MM.1S (cell line): ENCODE data around the gene ANKRD29.

Experiments used
- DNase-seq: peaks from one replicate; pipeline ENCODE4 v3.0.0-alpha.2; 2015
- H2AFZ ChIP-seq: fragments of 300-600 bp; sonication (generic); 2 replicates; pipeline ENCODE4 v1.6.0; 2016; ENCODE audit warnings: antibody characterized with exemption, low read length
- H3F3A ChIP-seq: fragments of 300-600 bp; sonication (generic); 2 replicates; pipeline ENCODE4 v1.6.1; 2016; ENCODE audit warnings: mild to moderate bottlenecking, antibody characterized with exemption, low read length, moderate library complexity, mixed read lengths; ENCODE audit not compliant: insufficient read depth
- H3K27ac ChIP-seq: fragments of 300-600 bp; sonication (generic); 2 replicates; pipeline ENCODE4 v1.5.1; 2016; ENCODE audit warnings: mild to moderate bottlenecking, low read length
- H3K27me3 ChIP-seq: fragments of 300-600 bp; sonication (generic); replicated peaks from 2 replicates; pipeline ENCODE4 v1.6.0; 2016; ENCODE audit warnings: low read length; ENCODE audit not compliant: insufficient read depth
- H3K36me3 ChIP-seq: fragments of 300-600 bp; sonication (generic); replicated peaks from 2 replicates; pipeline ENCODE4 v1.6.1; 2016; ENCODE audit warnings: mild to moderate bottlenecking, low read length, mixed read lengths; ENCODE audit not compliant: insufficient read depth
- H3K4me1 ChIP-seq: fragments of 300-600 bp; sonication (generic); 2 replicates; pipeline ENCODE4 v1.6.1; 2016; ENCODE audit warnings: low read length, mixed read lengths
- H3K4me2 ChIP-seq: fragments of 300-600 bp; sonication (generic); 2 replicates; pipeline ENCODE4 v1.6.0; 2016; ENCODE audit warnings: low read depth, low read length
- H3K4me3 ChIP-seq: fragments of 300-600 bp; sonication (generic); 2 replicates; pipeline ENCODE4 v1.5.1; 2016; ENCODE audit warnings: low read length, mixed read lengths
- H3K79me2 ChIP-seq: fragments of 300-600 bp; sonication (generic); 2 replicates; pipeline ENCODE4 v1.6.1; 2016; ENCODE audit warnings: mixed run types, low read length, mixed read lengths
- H3K9ac ChIP-seq: fragments of 300-600 bp; sonication (generic); 2 replicates; pipeline ENCODE4 v1.6.1; 2016; ENCODE audit warnings: low read length, mixed read lengths
- H3K9me2 ChIP-seq: fragments of 300-600 bp; sonication (generic); replicated peaks from 2 replicates; pipeline ENCODE4 v1.6.1; 2016; ENCODE audit warnings: mild to moderate bottlenecking, low read length, mixed read lengths; ENCODE audit not compliant: insufficient read depth
- H3K9me3 ChIP-seq: fragments of 300-600 bp; sonication (generic); replicated peaks from 2 replicates; pipeline ENCODE4 v1.6.1; 2016; ENCODE audit warnings: mild to moderate bottlenecking, low read length, mixed read lengths; ENCODE audit not compliant: insufficient read depth
- H4K20me1 ChIP-seq: fragments of 300-600 bp; sonication (generic); 2 replicates; pipeline ENCODE4 v1.6.1; 2016; ENCODE audit warnings: mild to moderate bottlenecking, low read length, moderate library complexity, mixed read lengths; ENCODE audit not compliant: insufficient read depth
- CTCF ChIP-seq: fragments of 300-600 bp; sonication (generic); IDR thresholded peaks from 2 replicates; pipeline ENCODE4 v1.5.1; 2016; ENCODE audit warnings: antibody characterized with exemption, low read length, mixed read lengths
- EZH2 ChIP-seq: fragments of 300-600 bp; sonication (generic); optimal IDR thresholded peaks from 2 replicates; pipeline ENCODE3; 2017; ENCODE audit warnings: low read depth, mild to moderate bottlenecking, antibody characterized with exemption, low read length, mixed read lengths
- EZH2phosphoT487 ChIP-seq: fragments of 300-600 bp; sonication (generic); IDR thresholded peaks from 2 replicates; pipeline ENCODE4 v1.6.1; 2018; ENCODE audit warnings: antibody characterized with exemption, low read length

Gene ANKRD29

DNA sequence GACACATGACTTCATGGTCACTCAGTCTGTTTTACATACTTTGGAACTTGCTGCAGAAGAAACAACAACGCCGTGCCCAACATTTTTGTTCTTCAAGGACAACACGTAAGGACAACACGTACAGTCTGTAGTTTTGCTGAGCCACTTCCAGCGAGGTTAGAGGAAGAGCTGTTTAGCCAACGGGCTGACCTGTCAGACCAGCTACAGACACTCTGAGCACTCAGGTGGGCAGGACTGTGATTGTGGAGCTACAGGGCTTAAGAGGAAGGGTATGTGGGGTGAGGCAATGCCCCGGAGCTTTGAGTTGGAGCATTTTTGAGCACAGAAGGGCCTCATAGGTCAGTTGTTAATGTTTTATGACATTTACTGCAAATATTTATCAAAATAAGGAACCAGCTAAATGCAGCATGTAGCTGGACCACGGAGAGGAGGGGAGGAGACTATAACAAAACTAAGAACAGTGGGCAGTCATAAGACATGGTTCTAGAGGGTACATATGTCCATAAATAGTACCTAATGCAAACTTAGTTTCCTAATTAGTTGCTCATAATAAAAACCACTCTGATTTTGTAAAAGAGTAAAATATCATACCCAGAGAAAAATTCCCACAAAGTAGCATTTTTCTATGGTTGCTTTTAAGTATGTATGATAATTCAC lies 50.1 kb downstream of the ANKRD29 start:
- no peak overlapping the region for H3K27ac ChIP-seq
- TF ChIP-seq EZH2: no peak
- no peak for TF ChIP-seq EZH2phosphoT487
- no peak for TF ChIP-seq CTCF
- H3K4me1 ChIP-seq: 0 out of 2 replicates have a peak, but pooled peaks cover 6% of the 10 kb centered on the region
- H3K27me3 ChIP-seq: no peaks in the 10 kb centered on the region
- no peak overlapping the region for H3K4me3 ChIP-seq
- no peak for DNase-seq
- no peaks in the 10 kb centered on the region for H4K20me1 ChIP-seq
- no peaks in the 10 kb centered on the region for H3K36me3 ChIP-seq
- no peaks in the 10 kb centered on the region for H3K9me3 ChIP-seq
- no peaks in the 10 kb centered on the region for H3K9me2 ChIP-seq
- no peak overlapping the region for H2AFZ ChIP-seq
- no peaks in the 10 kb centered on the region; the same call in 1 of the 2 replicates for H3F3A ChIP-seq
- no peak overlapping the region for H3K4me2 ChIP-seq
- H3K9ac ChIP-seq: no peak overlapping the region
- H3K79me2 ChIP-seq: no peaks in the 10 kb centered on the region

DNA sequence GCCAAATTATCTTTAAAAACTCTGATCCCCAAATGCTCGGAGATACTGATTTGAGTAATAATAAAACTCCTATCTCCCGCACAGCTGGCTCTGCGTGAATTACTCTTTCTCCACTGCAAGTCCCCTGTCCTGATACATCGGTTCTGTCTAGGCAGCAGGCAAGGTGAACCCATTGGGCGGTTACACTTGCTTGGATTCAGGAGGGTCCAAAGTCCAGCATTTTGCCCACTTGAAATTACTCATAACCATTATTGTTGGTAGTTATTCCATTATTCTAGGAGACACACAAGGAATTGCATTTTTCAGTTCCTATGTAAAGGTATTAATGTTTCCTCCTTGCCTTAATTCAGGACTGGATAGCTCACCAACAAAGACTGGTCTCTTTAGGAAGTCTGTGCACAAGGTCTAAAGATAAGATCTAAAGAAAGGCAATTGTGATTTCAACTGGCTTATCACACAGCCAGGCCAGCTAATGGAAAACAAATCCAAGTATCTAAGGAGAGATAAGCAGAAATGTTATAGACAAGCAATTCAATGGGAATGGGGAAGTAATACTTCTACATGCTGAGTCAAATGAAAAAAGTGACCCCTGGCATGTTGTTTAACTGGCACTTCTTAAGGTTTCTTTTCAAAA lies 53.2 kb downstream of the ANKRD29 start:
- TF ChIP-seq CTCF (no peak), EZH2 (no peak), EZH2phosphoT487 (no peak)
- no peak overlapping the region for H2AFZ ChIP-seq
- H3K4me3 ChIP-seq: no peak overlapping the region
- DNase-seq: no peak
- no peak overlapping the region for H3K9ac ChIP-seq
- H3K79me2 ChIP-seq: no peaks in the 10 kb centered on the region
- H4K20me1 ChIP-seq: no peaks in the 10 kb centered on the region
- no peak overlapping the region for H3K4me2 ChIP-seq
- no peaks in the 10 kb centered on the region for H3K4me1 ChIP-seq
- no peaks in the 10 kb centered on the region for H3K36me3 ChIP-seq
- H3K27ac ChIP-seq: no peak overlapping the region
- no peaks in the 10 kb centered on the region for H3K9me3 ChIP-seq
- no peaks in the 10 kb centered on the region for H3K27me3 ChIP-seq
- H3K9me2 ChIP-seq: no peaks in the 10 kb centered on the region
- H3F3A ChIP-seq: no peaks in the 10 kb centered on the region

DNA sequence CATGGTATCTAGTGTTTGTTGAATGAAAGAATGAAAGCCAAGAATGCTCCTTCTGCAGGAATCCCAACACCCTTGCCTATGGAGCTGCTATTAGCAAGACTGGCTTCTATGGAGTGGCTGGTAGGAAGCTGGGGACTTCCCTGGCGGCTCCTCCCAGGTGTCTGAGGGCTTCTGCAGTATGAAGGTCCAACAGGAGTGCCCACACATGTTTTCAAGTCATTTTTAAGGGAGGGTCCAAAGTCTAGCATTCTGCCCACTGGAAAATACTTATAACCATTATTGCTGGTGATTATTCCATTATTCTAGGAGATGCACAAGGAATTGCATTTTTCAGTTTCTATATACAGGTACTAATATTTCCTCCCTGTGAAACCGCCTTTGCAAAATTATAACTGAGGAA lies 54.5 kb downstream of the ANKRD29 start:
- TF ChIP-seq CTCF: no peak

More for the DNA sequence above, 54.5 kb downstream of the ANKRD29 start:
- Histone ChIP-seq H3F3A (no peaks in the 10 kb centered on the region), H3K36me3 (no peaks in the 10 kb centered on the region), H4K20me1 (no peaks in the 10 kb centered on the region), H3K27me3 (no peaks in the 10 kb centered on the region), H3K4me1 (no peaks in the 10 kb centered on the region), H3K9ac (no peak overlapping the region), H3K79me2 (no peaks in the 10 kb centered on the region), H3K27ac (no peak overlapping the region), H2AFZ (no peak overlapping the region), H3K4me2 (no peak overlapping the region), H3K9me2 (no peaks in the 10 kb centered on the region), H3K9me3 (no peaks in the 10 kb centered on the region), H3K4me3 (no peak overlapping the region)
- DNase-seq: no peak
